GM23338 (cell line): ENCODE results near the gene SEC16A. TPM values are rescaled to one million over a fixed set of nuclear protein-coding genes. Genes with fewer than 3 reads are reported as not detected.

Experiments
- ATAC-seq: fragments of 200-7000 bp; cut with Tn5 transposase; 3 replicates; pipeline ENCODE4 v1.9.1; 2020
- DNase-seq: peaks from one replicate; pipeline ENCODE4 v3.0.0-alpha.2; 2015; ENCODE audit warnings: low spot score
- H2AFZ ChIP-seq: fragments of 200-600 bp; sonication (generic); 2 replicates; pipeline ENCODE4 v1.8.0; 2016; ENCODE audit warnings: antibody characterized with exemption, mild to moderate bottlenecking, moderate library complexity
- H3F3A ChIP-seq: fragments of 200-600 bp; sonication (generic); replicated peaks from 2 replicates; pipeline ENCODE4 v1.8.0; 2017; ENCODE audit warnings: antibody characterized with exemption, mixed run types, low read depth
- H3K27ac ChIP-seq: fragments of 200-600 bp; sonication (generic); 2 replicates; pipeline ENCODE4 v1.6.1; 2016; ENCODE audit warnings: low read depth
- H3K27me3 ChIP-seq: fragments of 200-600 bp; sonication (generic); 2 replicates; pipeline ENCODE4 v1.8.0; 2016; ENCODE audit warnings: mild to moderate bottlenecking, mixed run types, moderate library complexity; ENCODE audit not compliant: insufficient read depth
- H3K36me3 ChIP-seq: fragments of 200-600 bp; sonication (generic); 2 replicates; pipeline ENCODE4 v1.8.0; 2016; ENCODE audit warnings: mild to moderate bottlenecking; ENCODE audit not compliant: insufficient read depth
- H3K4me1 ChIP-seq: fragments of 200-600 bp; sonication (generic); 2 replicates; pipeline ENCODE4 v1.8.0; 2016; ENCODE audit warnings: mild to moderate bottlenecking, moderate library complexity; ENCODE audit not compliant: insufficient read depth
- H3K4me2 ChIP-seq: fragments of 200-600 bp; sonication (generic); 2 replicates; pipeline ENCODE4 v1.7.1; 2017; ENCODE audit warnings: mixed run types
- H3K4me3 ChIP-seq: fragments of 200-600 bp; sonication (generic); 2 replicates; pipeline ENCODE4 v1.6.1; 2016; ENCODE audit warnings: mixed run types
- H3K79me2 ChIP-seq: fragments of 200-600 bp; sonication (generic); replicated peaks from 2 replicates; pipeline ENCODE4 v1.8.0; 2017; ENCODE audit warnings: mild to moderate bottlenecking; ENCODE audit not compliant: insufficient read depth
- H3K9me2 ChIP-seq: fragments of 200-600 bp; sonication (generic); 2 replicates; pipeline ENCODE4 v1.8.0; 2017; ENCODE audit not compliant: insufficient read depth
- H4K20me1 ChIP-seq: fragments of 200-600 bp; sonication (generic); replicated peaks from 2 replicates; pipeline ENCODE4 v1.8.0; 2017; ENCODE audit warnings: mild to moderate bottlenecking; ENCODE audit not compliant: insufficient read depth
- H3K27ac Mint-ChIP-seq: 2 replicates; pipeline ENCODE4 v1.8.0; 2020; ENCODE audit warnings: inconsistent platforms, mild to moderate bottlenecking, moderate library complexity, mixed read lengths
- H3K27me3 Mint-ChIP-seq: 3 replicates; pipeline ENCODE4 v1.8.0; 2022; ENCODE audit warnings: low read depth, mild to moderate bottlenecking, moderate library complexity, mixed read lengths, inconsistent platforms; ENCODE audit not compliant: insufficient read depth, poor library complexity
- H3K36me3 Mint-ChIP-seq: 3 replicates; pipeline ENCODE4 v1.8.0; 2021; ENCODE audit warnings: low read depth, mild to moderate bottlenecking, inconsistent platforms, moderate library complexity, mixed read lengths
- H3K4me1 Mint-ChIP-seq: 3 replicates; pipeline ENCODE4 v1.8.0; 2020; ENCODE audit warnings: mild to moderate bottlenecking, inconsistent platforms, mixed read lengths
- H3K4me3 Mint-ChIP-seq: 3 replicates; pipeline ENCODE4 v1.8.0; 2021; ENCODE audit warnings: moderate library complexity, mild to moderate bottlenecking, inconsistent platforms, mixed read lengths
- H3K9me3 Mint-ChIP-seq: 3 replicates; pipeline ENCODE4 v1.8.0; 2020; ENCODE audit warnings: moderate library complexity, mild to moderate bottlenecking, inconsistent platforms, mixed read lengths
- CREB1 ChIP-seq: fragments of 250-450 bp; sonication (Bioruptor Pico); IDR thresholded peaks from 2 replicates; pipeline ENCODE4 v1.5.0; 2020; ENCODE audit warnings: low read depth, mild to moderate bottlenecking, moderate library complexity
- CTCF ChIP-seq, 2 experiments: fragments of 200-600 bp in 1 of 2; sonication (generic) in 1 of 2; conservative IDR thresholded peaks; 2 replicates each; pipeline versions ENCODE4 v1.5.1 to v1.6.1; 2016 to 2017; ENCODE audit warnings: antibody characterized with exemption in 2 of 2, low read depth in 2 of 2, mild to moderate bottlenecking in 2 of 2, moderate library complexity in 1 of 2
- ETS1 ChIP-seq: IDR thresholded peaks from 2 replicates; pipeline ENCODE4 v1.6.1; 2016; ENCODE audit warnings: antibody characterized with exemption
- EZH2 ChIP-seq: fragments of 200-600 bp; sonication (generic); IDR thresholded peaks from one replicate; pipeline ENCODE4 v1.8.0; 2017; ENCODE audit warnings: antibody characterized with exemption, mild to moderate bottlenecking, low read depth; ENCODE audit not compliant: unreplicated experiment
- EZH2phosphoT487 ChIP-seq: fragments of 200-600 bp; sonication (generic); IDR thresholded peaks from one replicate; pipeline ENCODE4 v1.8.1; 2018; ENCODE audit warnings: antibody characterized with exemption; ENCODE audit not compliant: unreplicated experiment
- POLR2AphosphoS5 ChIP-seq: IDR thresholded peaks from 2 replicates; pipeline ENCODE4 v1.6.1; 2016; ENCODE audit warnings: antibody characterized with exemption, low read depth
- REST ChIP-seq: IDR thresholded peaks from one replicate; pipeline ENCODE4 v1.6.1; 2018; ENCODE audit warnings: antibody characterized with exemption; ENCODE audit not compliant: unreplicated experiment
- ZNF331 ChIP-seq: fragments of 250-450 bp; sonication (Bioruptor Pico); IDR thresholded peaks from 2 replicates; pipeline ENCODE4 v1.5.0; 2020; ENCODE audit warnings: low read depth, mild to moderate bottlenecking, moderate library complexity
- ZNF462 ChIP-seq: fragments of 250-450 bp; sonication (Bioruptor Pico); IDR thresholded peaks from 2 replicates; pipeline ENCODE4 v1.5.0; 2020; ENCODE audit warnings: mild to moderate bottlenecking, moderate library complexity
- polyA plus RNA-seq: library from polyadenylated mRNA; unstranded; fragments of >200 nt; fragmentation: Nextera tagmentation; extraction: Ambion mirVana; gene quantifications from 2 replicates; pipeline ENCODE4 v1.2.1, GENCODE V29; 2016
- total RNA-seq: library from RNA; depleted of rRNA; stranded (reverse); fragments of >200 nt; shearing (Covaris generic); gene quantifications from 2 replicates; pipeline ENCODE4 v1.2.3, GENCODE V29; 2014

The SEC16A gene
- total and polyA plus RNA-seq, 2 experiments from 2014 or later, result 34.0 to 59.2 TPM

- no peak for TF ChIP-seq CTCF (conservative IDR thresholded peaks at IDR 0.05; ENCODE audit: low read depth in 2 of 2)
- no peak for TF ChIP-seq ZNF331 (CRISPR knock-in tag)
- TF ChIP-seq REST, result no peak
- TF ChIP-seq EZH2phosphoT487, result no peak
- TF ChIP-seq ETS1, result no peak
- no peak for TF ChIP-seq CREB1 (CRISPR knock-in tag)
- no peak for TF ChIP-seq EZH2
Observed at GRCh38 chr9:136460772-136461325, 22.0 kb downstream of the SEC16A start (continued).

- H4K20me1 ChIP-seq, result peaks cover 10% of the 10 kb centered on the region
- H3K27me3 ChIP-seq, result no peaks in the 10 kb centered on the region
- no peaks in the 10 kb centered on the region for H3K4me1 ChIP-seq
- no peak overlapping the region for H3K27ac ChIP-seq
- H3K9me2 ChIP-seq, result no peaks in the 10 kb centered on the region
- H3K4me2 ChIP-seq, result no peak overlapping the region
- H2AFZ ChIP-seq, result no peak overlapping the region
- no peak overlapping the region for H3K4me3 ChIP-seq
- DNase-seq (no peak), ATAC-seq (no peak)
- peaks cover 46% of the 10 kb centered on the region for H3K36me3 ChIP-seq
- no peaks in the 10 kb centered on the region for H3K4me1 Mint-ChIP-seq
- H3K36me3 Mint-ChIP-seq, result peaks cover 84% of the 10 kb centered on the region
- peaks cover 4% of the 10 kb centered on the region; the same call in 2 of the 3 replicates for H3K9me3 Mint-ChIP-seq
- no peak overlapping the region for H3K4me3 Mint-ChIP-seq
- H3K79me2 ChIP-seq, result peaks cover 9% of the 10 kb centered on the region; the same call in 1 of the 2 replicates
- H3K27ac Mint-ChIP-seq, result no peak overlapping the region
- H3K27me3 Mint-ChIP-seq, result peaks cover 14% of the 10 kb centered on the region
- H3F3A ChIP-seq, result peaks cover 9% of the 10 kb centered on the region; the same call in 1 of the 2 replicates
- TF ChIP-seq EZH2phosphoT487 (no peak), EZH2 (no peak), POLR2AphosphoS5 (no peak), ZNF462 (CRISPR knock-in tag) (no peak), CREB1 (CRISPR knock-in tag) (no peak)
Observed at GRCh38 chr9:136459425-136459824, 23.4 kb downstream of the SEC16A start.
